Measurements from ENCODE around the gene COG7.

DNA sequence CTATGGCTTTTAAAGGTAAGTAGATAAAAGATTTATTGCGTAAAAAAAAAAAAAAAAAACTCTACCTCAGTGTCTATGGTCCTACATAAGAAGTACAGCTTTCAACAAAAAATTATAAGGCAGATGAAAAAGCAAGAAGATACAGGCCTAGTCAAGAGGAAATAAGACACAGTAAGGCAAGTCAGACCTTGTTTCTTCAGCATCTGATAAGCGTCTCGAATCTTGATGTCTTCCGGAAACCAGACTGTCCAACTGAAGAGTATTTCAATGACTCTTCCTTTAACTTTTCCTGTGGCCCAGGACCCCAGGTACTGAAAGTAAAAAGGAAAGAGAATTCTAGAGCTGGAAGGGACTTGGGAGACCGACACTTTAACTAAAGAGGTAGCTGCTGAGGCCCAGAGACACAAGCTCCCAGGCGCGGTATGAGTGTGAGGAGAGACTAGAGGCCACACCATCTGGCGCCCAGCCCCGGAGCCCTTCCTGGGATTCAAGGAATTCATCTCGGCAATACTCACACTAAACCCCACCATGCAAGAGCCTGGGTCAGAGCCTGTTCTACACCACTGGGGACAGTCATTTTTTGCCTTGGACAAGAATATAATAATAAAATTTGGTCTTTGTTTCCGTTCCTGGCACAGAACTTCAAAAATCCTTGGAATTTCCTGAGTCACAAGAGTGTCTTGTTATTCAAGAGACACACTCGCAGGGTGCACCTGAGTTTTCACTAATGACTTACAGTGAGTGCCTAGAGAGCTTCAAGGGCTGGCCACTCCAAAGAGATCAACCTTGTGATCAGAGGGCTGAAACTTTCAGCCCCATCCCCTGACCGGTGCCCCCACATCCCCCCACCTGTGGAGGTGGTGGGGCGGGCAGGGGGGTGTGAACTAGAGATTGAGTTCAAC, 38.8 kb upstream of the COG7 start:
- TF ChIP-seq CTCF (IDR thresholded peaks at IDR 0.05) (no peak), POLR2AphosphoS5 (IDR thresholded peaks at IDR 0.05; ENCODE audit: low read depth, low read length) (no peak), RCOR1 (IDR thresholded peaks at IDR 0.05; ENCODE audit: low read length) (no peak), JUND (IDR thresholded peaks at IDR 0.05) (no peak), EZH2phosphoT487 (IDR thresholded peaks at IDR 0.05; ENCODE audit: borderline replicate concordance, low read depth) (no peak), RFX5 (IDR thresholded peaks at IDR 0.05; ENCODE audit: low read length) (no peak)
- TF ChIP-seq, protein P1, sequence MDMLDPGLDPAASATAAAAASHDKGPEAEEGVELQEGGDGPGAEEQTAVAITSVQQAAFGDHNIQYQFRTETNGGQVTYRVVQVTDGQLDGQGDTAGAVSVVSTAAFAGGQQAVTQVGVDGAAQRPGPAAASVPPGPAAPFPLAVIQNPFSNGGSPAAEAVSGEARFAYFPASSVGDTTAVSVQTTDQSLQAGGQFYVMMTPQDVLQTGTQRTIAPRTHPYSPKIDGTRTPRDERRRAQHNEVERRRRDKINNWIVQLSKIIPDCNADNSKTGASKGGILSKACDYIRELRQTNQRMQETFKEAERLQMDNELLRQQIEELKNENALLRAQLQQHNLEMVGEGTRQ (IDR thresholded peaks at IDR 0.05; ENCODE audit: borderline replicate concordance, low read depth, low read length): no peak
